Measurements from ENCODE around the gene ARAP2. TPM values are rescaled to one million over a fixed set of nuclear protein-coding genes. Genes with fewer than 3 reads are reported as not detected.

ARAP2 gene
- total RNA-seq, 4 donors from 2014 or later: 12.4 to 23.4 (median 14.4) TPM

DNA sequence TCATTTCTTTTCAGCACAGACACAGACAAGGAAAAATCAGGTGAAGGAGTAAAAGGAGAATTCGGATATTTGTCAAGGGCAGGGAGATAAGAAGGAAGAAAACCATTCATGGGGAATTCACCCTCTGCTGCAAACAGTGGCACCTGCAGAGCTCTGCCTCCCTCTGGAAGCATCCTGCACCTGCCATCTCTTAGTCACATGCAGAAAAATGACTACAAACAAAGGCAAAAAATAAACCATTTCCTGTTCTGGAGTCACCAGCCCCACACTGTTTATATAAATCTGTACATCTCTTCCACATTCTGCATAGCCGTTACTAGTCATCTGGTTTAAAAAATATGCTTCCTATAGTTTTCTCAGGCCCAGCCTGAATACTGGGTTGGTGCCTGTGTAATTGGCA is 205.3 kb downstream of the ARAP2 start:
- Histone ChIP-seq H3K9me3 (no peaks in the 10 kb centered on the region), H3K36me3 (no peaks in the 10 kb centered on the region), H3K4me3 (no peak overlapping the region), H3K27ac (no peak overlapping the region), H3K27me3 (no peaks in the 10 kb centered on the region), H3K4me1 (no peaks in the 10 kb centered on the region)
- WGBS, 2 donors (ENCODE audit: low coverage in 1 of 2): 43 to 70% methylated on average over 1 to 2 of the region's 2 CpGs
- ATAC-seq: no peak
- TF ChIP-seq EP300 (IDR thresholded peaks at IDR 0.05) (no peak), POLR2A (IDR thresholded peaks at IDR 0.05) (no peak), POLR2AphosphoS5 (IDR thresholded peaks at IDR 0.05) (no peak)
- TF ChIP-seq, protein P1, sequence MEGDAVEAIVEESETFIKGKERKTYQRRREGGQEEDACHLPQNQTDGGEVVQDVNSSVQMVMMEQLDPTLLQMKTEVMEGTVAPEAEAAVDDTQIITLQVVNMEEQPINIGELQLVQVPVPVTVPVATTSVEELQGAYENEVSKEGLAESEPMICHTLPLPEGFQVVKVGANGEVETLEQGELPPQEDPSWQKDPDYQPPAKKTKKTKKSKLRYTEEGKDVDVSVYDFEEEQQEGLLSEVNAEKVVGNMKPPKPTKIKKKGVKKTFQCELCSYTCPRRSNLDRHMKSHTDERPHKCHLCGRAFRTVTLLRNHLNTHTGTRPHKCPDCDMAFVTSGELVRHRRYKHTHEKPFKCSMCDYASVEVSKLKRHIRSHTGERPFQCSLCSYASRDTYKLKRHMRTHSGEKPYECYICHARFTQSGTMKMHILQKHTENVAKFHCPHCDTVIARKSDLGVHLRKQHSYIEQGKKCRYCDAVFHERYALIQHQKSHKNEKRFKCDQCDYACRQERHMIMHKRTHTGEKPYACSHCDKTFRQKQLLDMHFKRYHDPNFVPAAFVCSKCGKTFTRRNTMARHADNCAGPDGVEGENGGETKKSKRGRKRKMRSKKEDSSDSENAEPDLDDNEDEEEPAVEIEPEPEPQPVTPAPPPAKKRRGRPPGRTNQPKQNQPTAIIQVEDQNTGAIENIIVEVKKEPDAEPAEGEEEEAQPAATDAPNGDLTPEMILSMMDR (IDR thresholded peaks at IDR 0.05): no peak

DNA sequence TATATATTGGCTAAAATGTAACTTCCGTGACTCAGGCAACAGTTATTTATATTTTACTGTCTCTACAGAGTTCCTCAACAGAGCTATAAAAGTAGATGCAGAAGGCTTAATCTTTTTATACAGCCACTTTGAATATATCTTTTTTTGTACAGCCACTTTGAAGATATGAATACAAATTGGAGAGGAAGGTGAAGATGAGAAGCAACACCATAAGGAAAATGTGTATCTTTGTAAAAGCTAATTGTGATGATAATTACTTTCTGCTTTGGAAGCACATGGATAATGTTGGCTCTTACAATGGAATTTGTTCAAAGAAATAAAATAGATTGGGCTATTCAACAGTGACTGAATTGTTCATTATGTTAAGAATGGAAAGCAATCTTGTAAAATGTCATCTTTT is 205.8 kb downstream of the ARAP2 start:
- Histone ChIP-seq H3K4me1 (no peaks in the 10 kb centered on the region), H3K27me3 (no peaks in the 10 kb centered on the region), H3K36me3 (no peaks in the 10 kb centered on the region), H3K4me3 (no peak overlapping the region), H3K27ac (no peak overlapping the region), H3K9me3 (no peaks in the 10 kb centered on the region)
- no peak for TF ChIP-seq EP300 (IDR thresholded peaks at IDR 0.05)
- TF ChIP-seq, protein P1 (IDR thresholded peaks at IDR 0.05): no peak
- TF ChIP-seq POLR2A (IDR thresholded peaks at IDR 0.05): no peak
- no peak for TF ChIP-seq POLR2AphosphoS5 (IDR thresholded peaks at IDR 0.05)
- ATAC-seq: no peak
- 58 to 78% methylated on average over 1 of the region's 1 CpG for WGBS, 2 donors (ENCODE audit: low coverage in 1 of 2)

DNA sequence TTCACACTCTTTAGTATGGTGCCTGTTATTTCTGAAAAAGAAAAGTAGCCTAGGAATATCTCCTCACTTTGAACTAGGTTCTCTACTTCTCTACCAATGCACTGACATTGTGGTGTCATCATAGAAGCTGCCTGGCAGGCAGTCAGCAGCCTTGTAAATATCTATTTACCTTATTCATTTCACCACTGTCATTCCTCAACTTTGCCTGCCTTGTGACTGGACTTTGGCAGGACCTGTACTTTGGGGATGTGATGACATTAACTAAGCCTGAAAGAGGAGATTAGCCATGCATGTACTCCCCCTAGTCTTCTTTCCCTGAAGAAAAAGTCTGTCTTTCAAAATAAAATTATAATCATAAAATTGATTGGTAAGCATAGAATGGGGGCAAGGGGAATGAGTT is 207.2 kb downstream of the ARAP2 start:
- no peak for ATAC-seq
- no peak overlapping the region for H3K27ac ChIP-seq
- TF ChIP-seq POLR2AphosphoS5 (IDR thresholded peaks at IDR 0.05): no peak
- TF ChIP-seq, protein P1 (IDR thresholded peaks at IDR 0.05): no peak
- TF ChIP-seq POLR2A (IDR thresholded peaks at IDR 0.05): no peak
- TF ChIP-seq EP300 (IDR thresholded peaks at IDR 0.05): no peak
- no peak overlapping the region for H3K4me3 ChIP-seq
- no peaks in the 10 kb centered on the region for H3K4me1 ChIP-seq
- H3K27me3 ChIP-seq: no peaks in the 10 kb centered on the region
- H3K36me3 ChIP-seq: no peaks in the 10 kb centered on the region
- no peaks in the 10 kb centered on the region for H3K9me3 ChIP-seq

DNA sequence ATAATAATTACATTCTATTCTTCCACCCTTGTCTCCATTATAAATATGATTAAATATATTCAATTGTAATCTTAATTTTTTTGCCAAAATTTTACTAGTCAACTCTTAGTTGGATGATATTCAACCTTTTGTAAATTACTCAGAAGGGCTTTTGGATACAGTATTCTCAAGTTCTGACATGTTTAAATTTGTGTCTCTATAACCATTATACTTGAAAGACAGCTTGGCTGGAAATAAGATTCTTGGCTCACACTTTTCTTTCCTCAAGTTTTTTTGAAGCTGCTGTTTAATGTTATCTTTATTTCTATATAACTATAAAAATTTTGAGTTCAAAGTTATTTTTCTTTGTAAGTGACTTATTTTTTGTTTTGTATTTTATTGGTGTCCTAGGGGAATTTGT is 214.4 kb downstream of the ARAP2 start:
- ATAC-seq: no peak
- H3K27me3 ChIP-seq: no peaks in the 10 kb centered on the region
- TF ChIP-seq EP300 (IDR thresholded peaks at IDR 0.05) (no peak), POLR2AphosphoS5 (IDR thresholded peaks at IDR 0.05) (no peak), POLR2A (IDR thresholded peaks at IDR 0.05) (no peak)
- TF ChIP-seq, protein P1 (IDR thresholded peaks at IDR 0.05): no peak

DNA sequence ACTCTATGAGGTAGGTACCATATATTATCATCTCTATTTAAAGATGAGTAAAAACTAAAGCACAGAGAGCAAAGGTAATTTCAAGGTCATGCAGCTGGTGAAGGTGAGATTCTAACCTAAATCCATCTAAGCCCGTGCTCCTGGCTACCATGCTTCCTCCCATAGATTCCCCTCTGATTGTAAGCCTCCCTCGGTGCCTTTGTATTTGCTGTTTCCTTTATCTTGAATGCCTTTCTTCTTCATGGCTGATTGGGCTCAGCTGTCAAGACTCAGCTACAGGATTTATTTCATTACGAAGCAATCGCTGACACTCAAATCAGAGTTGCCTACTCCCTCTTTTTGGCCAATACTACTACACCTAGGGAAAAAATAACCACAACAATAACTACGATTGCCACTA is 217.1 kb downstream of the ARAP2 start:
- Histone ChIP-seq H3K9me3 (no peaks in the 10 kb centered on the region), H3K27ac (no peak overlapping the region), H3K4me3 (no peak overlapping the region), H3K27me3 (no peaks in the 10 kb centered on the region), H3K36me3 (no peaks in the 10 kb centered on the region), H3K4me1 (no peaks in the 10 kb centered on the region)
- TF ChIP-seq EP300 (IDR thresholded peaks at IDR 0.05): no peak
- no peak for TF ChIP-seq POLR2AphosphoS5 (IDR thresholded peaks at IDR 0.05)
- TF ChIP-seq, protein P1 (IDR thresholded peaks at IDR 0.05): no peak
- no peak for TF ChIP-seq POLR2A (IDR thresholded peaks at IDR 0.05)
- ATAC-seq: no peak
- WGBS, 2 donors (ENCODE audit: low coverage in 1 of 2): 59 to 61% methylated on average over 5 of the region's 5 CpGs

More for the DNA sequence above, 214.4 kb downstream of the ARAP2 start:
- H3K9me3 ChIP-seq: no peaks in the 10 kb centered on the region
- no peaks in the 10 kb centered on the region for H3K36me3 ChIP-seq
- H3K4me3 ChIP-seq: no peak overlapping the region
- no peaks in the 10 kb centered on the region for H3K4me1 ChIP-seq
- no peak overlapping the region for H3K27ac ChIP-seq

Data from gastroesophageal sphincter (tissue), 4 donors.